ENCODE results near the gene TBC1D22A. TPM values are rescaled to one million over a fixed set of nuclear protein-coding genes. Genes with fewer than 3 reads are reported as not detected.

Gene TBC1D22A
- total and polyA plus RNA-seq, 4 donors: 4.1 to 12.4 (median 8.4) TPM

GRCh38 chr22:47038206-47038835, 275.9 kb downstream of the TBC1D22A start (continued):
- TF ChIP-seq ZBTB33 (IDR thresholded peaks at IDR 0.05) (no peak), RXRA (IDR thresholded peaks at IDR 0.05) (no peak)

DNA sequence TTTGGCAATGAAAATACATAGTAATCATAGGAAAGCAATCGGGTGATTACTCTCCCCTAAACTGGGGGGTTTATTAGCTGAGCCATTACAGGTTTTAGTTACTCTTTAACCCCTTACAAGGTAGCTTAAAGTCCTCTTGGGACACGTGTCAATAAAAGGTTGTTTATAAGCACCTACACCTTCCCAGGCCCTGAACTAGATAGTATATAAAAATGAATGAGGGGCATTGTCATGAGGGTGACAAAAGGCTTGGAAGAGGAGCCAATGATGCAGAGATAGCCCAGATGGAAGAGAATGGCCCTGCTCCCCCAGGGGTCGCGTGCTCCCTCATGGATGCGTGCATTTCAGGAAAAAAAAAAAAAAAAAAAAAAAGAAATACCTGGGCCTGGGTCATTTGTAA, 276.9 kb downstream of the TBC1D22A start:
- no peaks in the 10 kb centered on the region for H3K27me3 ChIP-seq (ENCODE audit: control insufficient read depth in 4 of 4, insufficient read depth in 4 of 4, low read length in 3 of 4)
- H3K36me3 ChIP-seq (ENCODE audit: control insufficient read depth in 4 of 4, insufficient read depth in 3 of 4, low read depth in 1 of 4, low read length in 3 of 4): peaks cover 0 to 2% (median 0%) of the 10 kb centered on the region in 4 donors
- no peaks in the 10 kb centered on the region for H3K9me3 ChIP-seq (ENCODE audit: control insufficient read depth in 4 of 4, low read length in 3 of 4)
- TF ChIP-seq YY1 (IDR thresholded peaks at IDR 0.05) (no peak), JUND (IDR thresholded peaks at IDR 0.05) (no peak), EGR1 (IDR thresholded peaks at IDR 0.05; ENCODE audit: low read depth in 2 of 2) (no peak), HNF4A (conservative IDR thresholded peaks at IDR 0.05) (no peak), SP1 (IDR thresholded peaks at IDR 0.05) (no peak), TAF1 (conservative IDR thresholded peaks at IDR 0.05) (no peak), FOXA2 (IDR thresholded peaks at IDR 0.05) (no peak), GABPA (IDR thresholded peaks at IDR 0.05 in 1 of 2, conservative IDR thresholded peaks at IDR 0.05 in 1 of 2) (no peak), FOXA1 (IDR thresholded peaks at IDR 0.05) (no peak), MAX (IDR thresholded peaks at IDR 0.05) (no peak), HNF4G (IDR thresholded peaks at IDR 0.05) (no peak), CTCF (IDR thresholded peaks at IDR 0.05; ENCODE audit: low read depth, low read length, missing input control) (no peak), RAD21 (IDR thresholded peaks at IDR 0.05) (no peak)
- H3K9ac ChIP-seq (ENCODE audit: low read depth in 1 of 2, low read length in 2 of 2): no peak overlapping the region
- WGBS: 90% methylated on average over 5 of the region's 5 CpGs
- no peaks in the 10 kb centered on the region for H3K4me1 ChIP-seq (ENCODE audit: control insufficient read depth in 4 of 4, insufficient read depth in 4 of 4, low read length in 3 of 4)
- no peak overlapping the region for H3K27ac ChIP-seq (ENCODE audit: low read depth in 1 of 2, low read length in 2 of 2)
- H3K4me3 ChIP-seq (ENCODE audit: low read depth in 1 of 3, low read length in 3 of 3): no peak overlapping the region
- no peak for DNase-seq (ENCODE audit: low spot score)

GRCh38 chr22:47040486-47041270, 278.2 kb downstream of the TBC1D22A start:
- Histone ChIP-seq H3K4me1 (ENCODE audit: control insufficient read depth in 4 of 4, insufficient read depth in 4 of 4, low read length in 3 of 4) (no peaks in the 10 kb centered on the region), H3K36me3 (ENCODE audit: control insufficient read depth in 4 of 4, insufficient read depth in 3 of 4, low read depth in 1 of 4, low read length in 3 of 4) (peaks cover 0 to 2% (median 0%) of the 10 kb centered on the region in 4 donors), H3K27me3 (ENCODE audit: control insufficient read depth in 4 of 4, insufficient read depth in 4 of 4, low read length in 3 of 4) (no peaks in the 10 kb centered on the region), H3K4me3 (ENCODE audit: low read depth in 1 of 3, low read length in 3 of 3) (no peak overlapping the region), H3K9me3 (ENCODE audit: control insufficient read depth in 4 of 4, low read length in 3 of 4) (no peaks in the 10 kb centered on the region), H3K9ac (ENCODE audit: low read depth in 1 of 2, low read length in 2 of 2) (no peak overlapping the region), H3K27ac (ENCODE audit: low read depth in 1 of 2, low read length in 2 of 2) (no peak overlapping the region)
- 88% methylated on average over 25 of the region's 25 CpGs for WGBS
- no peak for DNase-seq (ENCODE audit: low spot score)
- no peak for TF ChIP-seq EGR1 (IDR thresholded peaks at IDR 0.05; ENCODE audit: low read depth in 2 of 2)
- no peak for TF ChIP-seq REST (IDR thresholded peaks at IDR 0.05)
- TF ChIP-seq FOXA2 (IDR thresholded peaks at IDR 0.05): no peak
- TF ChIP-seq JUND (IDR thresholded peaks at IDR 0.05): no peak
- TF ChIP-seq RAD21 (IDR thresholded peaks at IDR 0.05): no peak
- no peak for TF ChIP-seq ZBTB33 (IDR thresholded peaks at IDR 0.05)
